H1 (cell line): ENCODE measurements around the gene ITPK1. TPM values are rescaled to one million over a fixed set of nuclear protein-coding genes. Genes with fewer than 3 reads are reported as not detected.
A peak's percentile ranks its signal among the peaks of the same experiment; 100 is the strongest.

Experiments
- CTCF ChIA-PET: fragments of 300-600 bp; sonication (Branson Sonifier 250); formaldehyde crosslinking; loops from one replicate; lab custom pipeline; 2021; ENCODE audit not compliant: partially characterized antibody; lab: Charles Lee
- POLR2A ChIA-PET: fragments of 300-600 bp; sonication (Branson Sonifier 250); formaldehyde crosslinking; loops from one replicate; lab custom pipeline; 2021; ENCODE audit warnings: inconsistent platforms; ENCODE audit not compliant: partially characterized antibody; lab: Charles Lee
- DNase-seq, 2 experiments: peaks; one replicate each; pipeline versions ENCODE4 v3.0.0 to v3.0.0-alpha.2; 2010 to 2022; ENCODE audit warnings: low spot score in 2 of 2, low read depth in 1 of 2, mixed read lengths in 1 of 2
- FAIRE-seq: peaks from 2 replicates; lab custom pipeline; 2011; peaks lifted over from hg19 to GRCh38; lab: Jason Lieb, UNC
- H2AFZ ChIP-seq: 2 replicates; pipeline ENCODE4 v1.8.1; 2012; ENCODE audit warnings: low read length, inconsistent platforms
- H2AK5ac ChIP-seq: 2 replicates; pipeline ENCODE4 v1.6.1; 2013; ENCODE audit warnings: low read depth, low read length
- H2BK120ac ChIP-seq: replicated peaks from 2 replicates; pipeline ENCODE3; 2013; ENCODE audit warnings: low read depth, low read length, inconsistent platforms
- H2BK12ac ChIP-seq: 2 replicates; pipeline ENCODE4 v1.6.1; 2013; ENCODE audit warnings: low read depth, low read length
- H2BK15ac ChIP-seq: 2 replicates; pipeline ENCODE4 v1.6.1; 2013; ENCODE audit warnings: low read length
- H2BK20ac ChIP-seq: 2 replicates; pipeline ENCODE4 v1.6.1; 2013; ENCODE audit warnings: low read length
- H2BK5ac ChIP-seq: 2 replicates; pipeline ENCODE4 v1.6.1; 2013; ENCODE audit warnings: low read depth, low read length
- H3K14ac ChIP-seq: 2 replicates; pipeline ENCODE4 v1.6.1; 2013; ENCODE audit warnings: inconsistent platforms; ENCODE audit not compliant: insufficient read length
- H3K18ac ChIP-seq: 2 replicates; pipeline ENCODE4 v1.6.1; 2013; ENCODE audit warnings: low read length; ENCODE audit errors: extremely low read depth
- H3K23ac ChIP-seq: 2 replicates; pipeline ENCODE4 v1.6.1; 2013; ENCODE audit warnings: inconsistent platforms; ENCODE audit not compliant: insufficient read length
- H3K23me2 ChIP-seq: 2 replicates; pipeline ENCODE4 v1.6.1; 2013; ENCODE audit warnings: low read depth, low read length
- H3K27ac ChIP-seq: 2 replicates; pipeline ENCODE4 v1.6.1; 2011; ENCODE audit warnings: low read depth, low read length, inconsistent platforms
- H3K27me3 ChIP-seq, 4 experiments: replicated peaks in 1 of 4; 1 replicate in 1 of 4; 2 replicates in 3 of 4; pipeline versions ENCODE4 v1.6.1 to v1.8.1; 2011 to 2013; ENCODE audit warnings: low read length in 3 of 4, mild to moderate bottlenecking in 3 of 4, inconsistent platforms in 2 of 4, mixed read lengths in 2 of 4, moderate library complexity in 1 of 4; ENCODE audit not compliant: control insufficient read depth in 3 of 4, insufficient read depth in 3 of 4; ENCODE audit errors: extremely low read depth in 1 of 4
- H3K36me3 ChIP-seq, 4 experiments: 2 replicates each; pipeline versions ENCODE4 v1.6.1 to v1.8.1; 2011 to 2013; ENCODE audit warnings: mild to moderate bottlenecking in 4 of 4, low read length in 3 of 4, moderate library complexity in 2 of 4, control low read depth in 1 of 4, inconsistent platforms in 1 of 4; ENCODE audit not compliant: insufficient read depth in 4 of 4, control insufficient read depth in 2 of 4
- H3K4ac ChIP-seq: replicated peaks from 2 replicates; pipeline ENCODE3; 2013; ENCODE audit warnings: low read length, low read depth, mixed read lengths, inconsistent platforms; ENCODE audit not compliant: insufficient read length
- H3K4me1 ChIP-seq, 4 experiments: replicated peaks in 1 of 4; 1 replicate in 1 of 4; 2 replicates in 3 of 4; pipeline versions ENCODE4 v1.6.1 to v1.8.1; 2011 to 2013; ENCODE audit warnings: low read length in 3 of 4, inconsistent platforms in 2 of 4, mixed read lengths in 1 of 4; ENCODE audit not compliant: insufficient read depth in 4 of 4, control insufficient read depth in 3 of 4
- H3K4me2 ChIP-seq, 2 experiments: 2 replicates each; pipeline versions ENCODE4 v1.6.1 to v1.8.1; 2011 to 2013; ENCODE audit warnings: low read depth in 2 of 2, low read length in 2 of 2, control low read depth in 1 of 2, inconsistent platforms in 1 of 2, mild to moderate bottlenecking in 1 of 2; ENCODE audit not compliant: insufficient read depth in 1 of 2
- H3K4me3 ChIP-seq, 4 experiments: fragments of 200-600, 300-600 bp in 1 of 4; sonication (generic), shearing (Covaris generic), sonication (Bioruptor Twin) in 1 of 4; 2 replicates each; pipeline versions ENCODE4 v1.5.1 to v1.8.1; 2011 to 2016; ENCODE audit warnings: low read length in 4 of 4, low read depth in 3 of 4, control low read depth in 2 of 4, inconsistent platforms in 2 of 4, mild to moderate bottlenecking in 2 of 4, mixed read lengths in 1 of 4, moderate library complexity in 1 of 4; ENCODE audit not compliant: insufficient read depth in 2 of 4; ENCODE audit errors: extremely low read depth in 1 of 4
- H3K56ac ChIP-seq: replicated peaks from 2 replicates; pipeline ENCODE3; 2013; ENCODE audit warnings: low read depth, mild to moderate bottlenecking, mixed read lengths, low read length, inconsistent platforms; ENCODE audit not compliant: insufficient read length
- H3K79me1 ChIP-seq: 2 replicates; pipeline ENCODE4 v1.6.1; 2013; ENCODE audit warnings: low read depth, low read length, control low read depth
- H3K79me2 ChIP-seq, 2 experiments: 2 replicates each; pipeline versions ENCODE4 v1.6.1 to v1.8.1; 2012 to 2013; ENCODE audit warnings: low read length in 2 of 2, mild to moderate bottlenecking in 2 of 2, inconsistent platforms in 1 of 2; ENCODE audit not compliant: insufficient read depth in 2 of 2, control insufficient read depth in 1 of 2
- H3K9ac ChIP-seq, 4 experiments: replicated peaks in 1 of 4; 1 replicate in 1 of 4; 2 replicates in 3 of 4; pipeline versions ENCODE4 v1.6.1 to v1.8.1; 2011 to 2013; ENCODE audit warnings: low read depth in 3 of 4, low read length in 3 of 4, control low read depth in 2 of 4, mild to moderate bottlenecking in 2 of 4, moderate library complexity in 2 of 4, inconsistent platforms in 1 of 4; ENCODE audit errors: extremely low read depth in 1 of 4
- H3K9me3 ChIP-seq, 2 experiments: 2 replicates each; pipeline versions ENCODE4 v1.6.1 to v1.8.1; 2012 to 2013; ENCODE audit warnings: mild to moderate bottlenecking in 2 of 2, moderate library complexity in 2 of 2, control low read depth in 1 of 2, inconsistent platforms in 1 of 2, low read depth in 1 of 2, low read length in 1 of 2, mixed read lengths in 1 of 2; ENCODE audit not compliant: insufficient read depth in 2 of 2
- H4K20me1 ChIP-seq, 2 experiments: replicated peaks in 1 of 2; 2 replicates each; pipeline versions ENCODE3 to v1.8.1; 2011 to 2013; ENCODE audit warnings: inconsistent platforms in 2 of 2, low read length in 2 of 2, mild to moderate bottlenecking in 1 of 2; ENCODE audit not compliant: insufficient read depth in 2 of 2, control insufficient read depth in 1 of 2
- H4K5ac ChIP-seq: 2 replicates; pipeline ENCODE4 v1.6.1; 2013; ENCODE audit warnings: low read length, low read depth, mixed read lengths, inconsistent platforms; ENCODE audit not compliant: insufficient read length
- H4K8ac ChIP-seq: 2 replicates; pipeline ENCODE4 v1.8.0; 2013; ENCODE audit warnings: mild to moderate bottlenecking, moderate library complexity, low read length, inconsistent platforms; ENCODE audit not compliant: insufficient read depth; ENCODE audit errors: extremely low read depth
- H4K91ac ChIP-seq: replicated peaks from 2 replicates; pipeline ENCODE3; 2013; ENCODE audit warnings: low read length, mixed read lengths, inconsistent platforms; ENCODE audit not compliant: insufficient read length
- CHD1 ChIP-seq: IDR thresholded peaks from 2 replicates; pipeline ENCODE4 v1.6.1; 2012; ENCODE audit warnings: low read depth, low read length, improper control_type of control experiment
- WGBS, 2 experiments: shearing (Covaris generic) in 1 of 2; methylation state at CpG; one replicate each; pipeline versions ENCODE4 v1.1.6 to v1.1.7; 2013 to 2015; ENCODE audit warnings: low lambda C conversion rate in 2 of 2, mixed read lengths in 2 of 2, inconsistent platforms in 1 of 2, low coverage in 1 of 2, missing lambda C conversion rate in 1 of 2; ENCODE audit not compliant: insufficient replicate concordance in 2 of 2, insufficient coverage in 1 of 2, insufficient read length in 1 of 2; ENCODE audit errors: extremely low coverage in 1 of 2, missing lambda C conversion rate in 1 of 2; 5-methylcytosine and 5-hydroxymethylcytosine counted together
- polyA plus RNA-seq, 7 experiments: library from polyadenylated mRNA; depleted of rRNA in 3 of 7; stranded (reverse) in 5 of 7; unstranded in 2 of 7; fragments of >200 nt in 5 of 7; fragments of 200-250 nt in 2 of 7; gene quantifications; 1 replicate in 5 of 7; 2 replicates in 1 of 7; 4 replicates in 1 of 7; pipeline versions ENCODE4 v1.2.1 to v1.2.3, GENCODE V29; 2011 to 2013; ENCODE audit warnings: missing spikeins in 2 of 7, mixed read lengths in 2 of 7
- total RNA-seq: library from RNA; stranded (reverse); fragmentation: NEBNext Ultra II Directional; extraction: Animal tissue kit (Norgen Biotek cat#: 25700); gene quantifications from 2 replicates; pipeline ENCODE4 v1.2.1, GENCODE V29; 2021

ITPK1 gene
- total and polyA plus RNA-seq, 2 of the 8 experiments (the other 6 are each of a cell fraction or from before 2014, with no cell fraction given): 108 to 143 TPM

DNA sequence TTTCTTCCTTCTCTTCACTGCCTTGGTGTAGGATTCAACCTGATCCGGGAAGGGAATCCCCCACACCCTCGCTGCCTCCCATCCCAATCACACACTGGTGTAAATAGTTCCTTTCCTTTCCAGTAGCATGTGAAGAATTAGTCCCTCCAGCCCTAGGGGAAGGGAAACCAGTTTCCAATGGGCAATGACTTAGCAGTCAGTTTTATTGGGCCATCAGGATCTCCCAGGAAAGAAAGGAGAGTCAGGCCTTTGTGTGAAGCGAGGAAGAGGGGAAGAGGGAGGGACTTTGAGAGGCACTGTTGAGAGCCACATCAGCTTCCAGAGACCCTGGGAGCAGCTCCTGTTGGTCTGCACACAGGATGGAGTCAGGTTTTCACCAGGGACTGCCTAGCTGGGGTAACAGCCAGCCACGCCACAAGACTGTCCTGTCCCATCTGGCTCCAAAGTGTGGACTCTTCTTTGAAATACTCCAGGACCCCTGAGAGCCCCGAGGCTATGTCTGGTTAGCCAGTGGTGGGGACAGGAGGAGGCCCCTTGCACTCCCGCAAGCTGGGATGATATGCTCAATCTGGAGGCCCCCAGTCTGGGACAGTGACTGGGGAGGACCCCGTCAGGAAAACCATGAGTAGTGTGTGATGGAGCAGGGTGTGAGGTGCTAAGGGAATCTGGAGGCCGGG lies 41.1 kb upstream of the ITPK1 start:
- Histone ChIP-seq H4K8ac (no peak overlapping the region), H3K27ac (no peak overlapping the region), H2AK5ac (no peak overlapping the region), H3K18ac (no peak overlapping the region; the same call in 1 of the 2 replicates), H3K9me3 (no peaks in the 10 kb centered on the region), H2BK12ac (no peak overlapping the region), H2BK5ac (no peak overlapping the region), H3K56ac (no peak overlapping the region), H3K4me1 (no peaks in the 10 kb centered on the region; a peak in 3 of 7 replicates), H2BK15ac (no peak overlapping the region), H3K4ac (no peak overlapping the region), H3K23ac (no peak overlapping the region), H3K4me3 (no peak overlapping the region), H3K27me3 (no peaks in the 10 kb centered on the region), H3K36me3 (no peaks in the 10 kb centered on the region), H3K79me1 (no peaks in the 10 kb centered on the region), H4K20me1 (no peaks in the 10 kb centered on the region), H2BK120ac (no peak overlapping the region), H2AFZ (peak overlapping the region; percentile 85; the same call in 1 of the 2 replicates), H3K23me2 (no peaks in the 10 kb centered on the region), H4K91ac (no peak overlapping the region), H3K14ac (no peak overlapping the region), H3K4me2 (no peak overlapping the region), H3K79me2 (no peaks in the 10 kb centered on the region), H2BK20ac (no peak overlapping the region), H4K5ac (no peak overlapping the region), H3K9ac (no peak overlapping the region)
- no peak for DNase-seq
- CTCF ChIA-PET: interaction anchor here (0.7 to 1.3 kb wide), 4 partner anchors 16 to 648 kb away, joined by 3 to 4 read pairs (median 4); no protein-coding TSS in a partner anchor
- no peak for FAIRE-seq
- POLR2A ChIA-PET: no interaction called here
- 83% methylated on average over 8 of the region's 8 CpGs; no CpG with 5 or more reads in 1 of the 2 experiments for WGBS, 2 experiments
- TF ChIP-seq CHD1: no peak
